ENCODE measurements around the gene PXT1. TPM values are rescaled to one million over a fixed set of nuclear protein-coding genes. Genes with fewer than 3 reads are reported as not detected.

Gene PXT1
- total and polyA plus RNA-seq, 2 donors (not counting 1 experiment from before 2014, with no cell fraction given): 0.52 TPM; not detected in 1

- Histone ChIP-seq H3K36me3 (replicated peaks in 1 of 2; ENCODE audit: control extremely low read depth in 1 of 2, control insufficient read depth in 1 of 2, extremely low read depth in 1 of 2, insufficient read depth in 2 of 2, low read length in 1 of 2) (no peaks in the 10 kb centered on the region), H3K9ac (ENCODE audit: low read length) (no peak overlapping the region), H3K27me3 (replicated peaks in 1 of 4; ENCODE audit: control extremely low read depth in 1 of 4, control insufficient read depth in 3 of 4, insufficient read depth in 4 of 4, low read length in 3 of 4) (no peaks in the 10 kb centered on the region), H2AFZ (ENCODE audit: insufficient read depth, low read depth, low read length, poor library complexity, severe bottlenecking) (peak overlapping the region; percentile 44), H3K4me2 (replicated peaks; ENCODE audit: low read depth, low read length, poor library complexity, severe bottlenecking) (peak overlapping the region; percentile 33), H3K79me2 (ENCODE audit: control insufficient read depth, insufficient read depth, low read length) (no peaks in the 10 kb centered on the region), H3K4me3 (ENCODE audit: control extremely low read depth in 1 of 5, extremely low read depth in 1 of 5, insufficient read depth in 1 of 5, low read depth in 2 of 5, low read length in 4 of 5) (no peak overlapping the region), H3K27ac (ENCODE audit: low read length in 2 of 2) (no peak overlapping the region), H3K9me3 (ENCODE audit: control extremely low read depth in 1 of 3, control insufficient read depth in 2 of 3, insufficient read depth in 1 of 3, low read length in 2 of 3) (no peaks in the 10 kb centered on the region), H4K20me1 (ENCODE audit: control insufficient read depth, insufficient read depth, low read length, poor library complexity, severe bottlenecking) (no peaks in the 10 kb centered on the region), H3K4me1 (ENCODE audit: control insufficient read depth in 2 of 2, insufficient read depth in 2 of 2, low read length in 2 of 2) (peaks cover 20 to 33% of the 10 kb centered on the region in 2 donors)
- H3K4me1 Mint-ChIP-seq: peaks cover 29% of the 10 kb centered on the region
- TF ChIP-seq CTCF (IDR thresholded peaks at IDR 0.05) (peak; percentile 83), EZH2 (IDR thresholded peaks at IDR 0.05; ENCODE audit: borderline replicate concordance, insufficient read depth, low read depth, low read length, poor library complexity, severe bottlenecking) (no peak)
- ATAC-seq (ENCODE audit: low read depth): peak; percentile 83
- H3K9me3 Mint-ChIP-seq (ENCODE audit: insufficient read depth): no peaks in the 10 kb centered on the region
- peak; percentile 82 for DNase-seq
- H3K27ac Mint-ChIP-seq: no peak overlapping the region
- H3K27me3 Mint-ChIP-seq: no peaks in the 10 kb centered on the region
- intact Hi-C loops (cut with micrococcal nuclease): loop anchor here (1.0 to 5.0 kb wide), 4 partner anchors 19 to 333 kb away; partner anchors contain the start of gene MAPK14
- ChIA-PET CTCF (interaction anchor here (0.6 to 15.7 kb wide), 12 partner anchors 12 to 624 kb away, joined by 3 to 149 read pairs (median 5); partner anchors contain the start of genes BNIP5 and MAPK14), POLR2A (interaction anchor here (0.6 to 1.1 kb wide), 2 partner anchors 272 to 333 kb away, joined by 3 read pairs; no protein-coding TSS in a partner anchor)
- H3K4me3 Mint-ChIP-seq: no peak overlapping the region
- 7% methylated on average over 7 of the region's 10 CpGs for WGBS (ENCODE audit: insufficient coverage)
Observed at GRCh38 chr6:36360241-36361054, 82.2 kb downstream of the PXT1 start.
